Measurements from ENCODE around the gene STK33. TPM values are rescaled to one million over a fixed set of nuclear protein-coding genes. Genes with fewer than 3 reads are reported as not detected.

The STK33 gene
- total and polyA plus RNA-seq, 2 of the 13 experiments (the other 11 are each of a cell fraction or from before 2014, with no cell fraction given): 2.7 to 12.6 TPM

DNA sequence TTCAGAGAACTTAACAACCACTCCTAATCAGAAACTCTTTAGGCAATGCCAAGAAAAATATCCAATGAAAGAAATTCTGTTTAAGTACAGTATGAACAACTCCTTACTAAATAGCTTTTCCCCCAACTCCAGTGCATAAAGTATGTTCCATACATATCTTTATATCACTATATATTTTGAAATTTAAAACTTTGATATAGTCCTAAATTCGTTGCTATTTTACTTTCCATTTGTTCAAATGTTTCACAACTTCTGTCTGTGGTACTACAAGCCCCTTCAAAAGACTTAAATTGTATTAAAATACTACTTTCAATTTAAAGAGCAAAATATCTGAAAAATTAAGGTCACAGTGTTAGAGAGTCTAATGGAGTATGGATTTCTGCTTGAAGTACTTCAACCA is 52.6 kb downstream of the STK33 start:
- intact Hi-C loops (cut with micrococcal nuclease; ENCODE audit: unreplicated experiment) (no loop called here), in situ Hi-C loops (cut with HindIII; ENCODE audit: extremely low pct_ligation_motif_present, low pct_unique_long_range_greater_than_20kb) (no loop called here)
- no peaks in the 10 kb centered on the region for H3K36me3 ChIP-seq (replicated peaks in 1 of 2; ENCODE audit: control insufficient read depth in 1 of 2, insufficient read depth in 2 of 2, low read length in 2 of 2)
- BruUV-seq (replicated peaks): no TSS peak
- ChIA-PET POLR2A (no interaction called here), CTCF (ENCODE audit: low intra/inter-chr PET ratio, low total read pairs) (no interaction called here)
- no peak overlapping the region for H3K4me3 ChIP-seq (replicated peaks in 1 of 3; ENCODE audit: insufficient read depth in 1 of 3, low read depth in 2 of 3, low read length in 3 of 3)
- TF ChIP-seq, protein P1, sequence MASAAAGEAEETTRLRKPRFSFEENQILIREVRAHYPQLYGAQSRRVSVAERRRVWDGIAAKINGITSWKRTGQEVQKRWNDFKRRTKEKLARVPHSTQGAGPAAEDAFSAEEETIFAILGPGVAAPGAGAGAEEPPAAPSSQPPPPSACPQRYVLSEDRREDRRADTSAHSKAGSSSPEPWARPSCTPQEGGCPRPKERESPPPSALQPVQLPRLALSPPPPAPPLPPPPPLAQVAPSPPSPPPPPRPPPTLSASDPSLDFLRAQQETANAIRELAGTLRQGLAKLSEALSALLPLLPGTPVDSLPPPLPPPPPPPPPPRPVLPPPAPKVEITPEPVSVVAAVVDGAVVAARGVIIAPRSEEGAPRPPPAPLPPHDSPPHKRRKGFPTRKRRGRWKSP (CRISPR knock-in tag; IDR thresholded peaks at IDR 0.05): no peak
- no peak for TF ChIP-seq TRAFD1 (CRISPR knock-in tag; IDR thresholded peaks at IDR 0.05; ENCODE audit: borderline replicate concordance)
- no peak for TF ChIP-seq SRY (CRISPR knock-in tag; IDR thresholded peaks at IDR 0.05)
- no peak for TF ChIP-seq POLR2G (IDR thresholded peaks at IDR 0.05; ENCODE audit: low read depth, low read length)
- no peak for TF ChIP-seq TCF7L2 (IDR thresholded peaks at IDR 0.05; ENCODE audit: low read depth, low read length)
- no peak for TF ChIP-seq ZNF432 (CRISPR knock-in tag; IDR thresholded peaks at IDR 0.05; ENCODE audit: borderline replicate concordance)
- TF ChIP-seq TGIF2 (CRISPR knock-in tag; IDR thresholded peaks at IDR 0.05): no peak
- TF ChIP-seq AKAP8 (CRISPR knock-in tag; IDR thresholded peaks at IDR 0.05): no peak
- TF ChIP-seq TBL1XR1 (IDR thresholded peaks at IDR 0.05; ENCODE audit: borderline replicate concordance, low read length, partially characterized antibody): no peak
- no peak for TF ChIP-seq TBX2 (CRISPR knock-in tag; IDR thresholded peaks at IDR 0.05; ENCODE audit: borderline replicate concordance)
- TF ChIP-seq KDM6A (CRISPR knock-in tag; IDR thresholded peaks at IDR 0.05; ENCODE audit: low read depth): no peak
- no peak for TF ChIP-seq ZSCAN20 (CRISPR knock-in tag; IDR thresholded peaks at IDR 0.05; ENCODE audit: borderline replicate concordance)
- TF ChIP-seq HDAC2 (CRISPR knock-in tag; IDR thresholded peaks at IDR 0.05): no peak
- H3K27me3 ChIP-seq (ENCODE audit: control insufficient read depth in 1 of 2, insufficient read depth in 2 of 2, low read length in 2 of 2): no peaks in the 10 kb centered on the region; a peak in 1 of 5 replicates
- H3K4me1 ChIP-seq (ENCODE audit: insufficient read depth, low read length): no peaks in the 10 kb centered on the region
- no peaks in the 10 kb centered on the region for H4K20me1 ChIP-seq (ENCODE audit: insufficient read depth, low read length)
- 5% methylated on average over 1 of the region's 1 CpG for WGBS (ENCODE audit: low lambda C conversion rate)
- H2AFZ ChIP-seq (ENCODE audit: low read length): no peak overlapping the region
- DNase-seq (ENCODE audit: low spot score): no peak
- H3K9ac ChIP-seq (ENCODE audit: insufficient read depth, low read depth, low read length): no peak overlapping the region
- no peak overlapping the region for H3K27ac ChIP-seq (ENCODE audit: extremely low read length, insufficient read depth, low read length)
- no peak for ATAC-seq
- no peak for FAIRE-seq
- H3K9me3 ChIP-seq (ENCODE audit: low read length): no peaks in the 10 kb centered on the region
- no peaks in the 10 kb centered on the region for H3K79me2 ChIP-seq (ENCODE audit: insufficient read depth, low read length)
- H3K4me2 ChIP-seq (ENCODE audit: low read depth, low read length): no peak overlapping the region
